ENCODE results near the gene PTPRG.

DNA sequence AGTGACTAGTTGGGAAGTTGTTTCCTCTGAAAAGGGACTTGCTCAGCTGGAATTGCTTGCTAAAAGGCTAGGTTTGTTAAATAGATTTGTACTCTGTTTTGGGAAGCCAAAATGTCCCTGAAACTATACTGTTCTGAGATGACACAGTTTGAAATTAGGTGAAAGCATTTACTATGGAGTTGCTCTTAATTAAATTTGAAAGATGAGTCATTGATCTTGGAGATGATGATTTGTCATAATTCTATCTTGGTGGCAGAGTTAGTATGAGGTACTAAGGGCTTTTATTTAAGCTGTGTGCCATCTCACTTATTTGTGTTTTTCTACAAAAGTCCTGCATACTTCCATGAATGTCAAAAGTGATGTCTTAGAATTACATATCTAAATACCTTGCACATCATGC lies 320.9 kb downstream of the PTPRG start:
- TF ChIP-seq, protein P1, sequence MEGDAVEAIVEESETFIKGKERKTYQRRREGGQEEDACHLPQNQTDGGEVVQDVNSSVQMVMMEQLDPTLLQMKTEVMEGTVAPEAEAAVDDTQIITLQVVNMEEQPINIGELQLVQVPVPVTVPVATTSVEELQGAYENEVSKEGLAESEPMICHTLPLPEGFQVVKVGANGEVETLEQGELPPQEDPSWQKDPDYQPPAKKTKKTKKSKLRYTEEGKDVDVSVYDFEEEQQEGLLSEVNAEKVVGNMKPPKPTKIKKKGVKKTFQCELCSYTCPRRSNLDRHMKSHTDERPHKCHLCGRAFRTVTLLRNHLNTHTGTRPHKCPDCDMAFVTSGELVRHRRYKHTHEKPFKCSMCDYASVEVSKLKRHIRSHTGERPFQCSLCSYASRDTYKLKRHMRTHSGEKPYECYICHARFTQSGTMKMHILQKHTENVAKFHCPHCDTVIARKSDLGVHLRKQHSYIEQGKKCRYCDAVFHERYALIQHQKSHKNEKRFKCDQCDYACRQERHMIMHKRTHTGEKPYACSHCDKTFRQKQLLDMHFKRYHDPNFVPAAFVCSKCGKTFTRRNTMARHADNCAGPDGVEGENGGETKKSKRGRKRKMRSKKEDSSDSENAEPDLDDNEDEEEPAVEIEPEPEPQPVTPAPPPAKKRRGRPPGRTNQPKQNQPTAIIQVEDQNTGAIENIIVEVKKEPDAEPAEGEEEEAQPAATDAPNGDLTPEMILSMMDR (conservative IDR thresholded peaks at IDR 0.05 in 1 of 2, IDR thresholded peaks at IDR 0.05 in 1 of 2; ENCODE audit: low read depth in 1 of 2, low read length in 2 of 2), result no peak
- no peak for TF ChIP-seq EZH2 (IDR thresholded peaks at IDR 0.05; ENCODE audit: low read length, missing control alignments)
